Measurements from ENCODE around the gene ARMC7. TPM values are rescaled to one million over a fixed set of nuclear protein-coding genes. Genes with fewer than 3 reads are reported as not detected.

The ARMC7 gene
- total and polyA plus RNA-seq, 2 of the 4 experiments (the other 2 are of a cell fraction): 1.8 to 6.9 TPM

- ChIA-PET CTCF (interaction anchor here (1.3 to 3.6 kb wide), 2 partner anchors 11 to 55 kb away, joined by 4 to 13 read pairs; no protein-coding TSS in a partner anchor), POLR2A (ENCODE audit: unreplicated experiment) (no interaction called here)
- Histone ChIP-seq H2BK15ac (ENCODE audit: low read depth, low read length) (no peak overlapping the region), H4K8ac (ENCODE audit: low read depth in 2 of 2, low read length in 2 of 2) (no peak overlapping the region), H2AK5ac (ENCODE audit: low read depth, low read length) (no peak overlapping the region), H4K91ac (ENCODE audit: insufficient read depth, low read depth, low read length) (no peak overlapping the region), H3K9me3 (ENCODE audit: control insufficient read depth, insufficient read depth, low read length) (no peaks in the 10 kb centered on the region), H3K23ac (ENCODE audit: low read depth, low read length) (no peak overlapping the region), H3K56ac (ENCODE audit: extremely low read depth, insufficient read depth, low read length) (no peak overlapping the region), H3K27ac (ENCODE audit: insufficient read depth, low read length) (no peak overlapping the region), H3K9ac (ENCODE audit: low read depth, low read length) (no peak overlapping the region), H2BK5ac (ENCODE audit: low read depth, low read length, poor library complexity, severe bottlenecking) (no peak overlapping the region), H2BK20ac (ENCODE audit: low read depth, low read length) (no peak overlapping the region), H3K9me1 (ENCODE audit: insufficient read depth, low read length) (peaks cover 22% of the 10 kb centered on the region), H2AK9ac (replicated peaks; ENCODE audit: low read depth, low read length, poor library complexity) (peak overlapping the region; percentile 71), H3K14ac (replicated peaks; ENCODE audit: low read depth, low read length) (no peak overlapping the region), H3K36me3 (ENCODE audit: control insufficient read depth, insufficient read depth, low read length) (peaks cover 17% of the 10 kb centered on the region), H3K18ac (ENCODE audit: low read depth, low read length) (no peak overlapping the region), H2AFZ (replicated peaks; ENCODE audit: low read length, poor library complexity) (no peak overlapping the region), H4K20me1 (ENCODE audit: insufficient read depth, low read length) (peaks cover 5% of the 10 kb centered on the region), H3K4me3 (ENCODE audit: insufficient read depth, low read depth, low read length) (no peak overlapping the region), H4K5ac (ENCODE audit: low read depth, low read length) (no peak overlapping the region), H3K4ac (ENCODE audit: low read depth, low read length) (no peak overlapping the region), H3K4me1 (ENCODE audit: control insufficient read depth, insufficient read depth, low read length) (0 out of 2 replicates have a peak, but pooled peaks cover 2% of the 10 kb centered on the region), H2BK120ac (ENCODE audit: low read depth, low read length) (no peak overlapping the region), H3K27me3 (ENCODE audit: control insufficient read depth, insufficient read depth, low read length) (no peaks in the 10 kb centered on the region), H3K79me1 (ENCODE audit: low read depth in 1 of 2, low read length in 2 of 2) (peaks cover 7 to 43% of the 10 kb centered on the region in 2 experiments; a peak in 3 of 4 replicates), H3K4me2 (ENCODE audit: low read depth, low read length) (no peak overlapping the region)
- no peak for TF ChIP-seq CTCF (conservative IDR thresholded peaks at IDR 0.05; ENCODE audit: low read depth, low read length)
- TF ChIP-seq SMC3 (IDR thresholded peaks at IDR 0.05; ENCODE audit: low read depth, low read length): no peak
- no peak for TF ChIP-seq USF2 (IDR thresholded peaks at IDR 0.05; ENCODE audit: low read depth, low read length)
- TF ChIP-seq CEBPB (IDR thresholded peaks at IDR 0.05; ENCODE audit: low read depth, low read length): no peak
- no peak for TF ChIP-seq RFX5 (IDR thresholded peaks at IDR 0.05; ENCODE audit: low read depth, low read length)
- TF ChIP-seq BHLHE40 (IDR thresholded peaks at IDR 0.05; ENCODE audit: low read depth, low read length): no peak
- no peak for TF ChIP-seq CHD1 (IDR thresholded peaks at IDR 0.05; ENCODE audit: low read depth, low read length)
- no peak for TF ChIP-seq FOS (IDR thresholded peaks at IDR 0.05; ENCODE audit: low read depth, low read length)
- TF ChIP-seq RCOR1 (IDR thresholded peaks at IDR 0.05; ENCODE audit: insufficient replicate concordance, low read length): no peak
- intact Hi-C loops (cut with micrococcal nuclease): no loop called here
- DNase-seq (no peak), ATAC-seq (ENCODE audit: low read depth) (no peak)
- in situ Hi-C loops (cut with MboI; ENCODE audit: low sequenced_read_pairs): no loop called here
- 100% methylated on average over 1 of the region's 4 CpGs; no CpG with 5 or more reads in 1 of the 2 experiments for WGBS, 2 experiments (ENCODE audit: extremely low coverage in 2 of 2, insufficient read length in 1 of 2)
- BruUV-seq (replicated peaks): no TSS peak
- dilution Hi-C loops (cut with HindIII; ENCODE audit: low sequenced_read_pairs, unreplicated experiment): no loop called here
Observed at GRCh38 chr17:75124819-75125162, 15.0 kb downstream of the ARMC7 start.
